Epithelial cell of esophagus (primary cell): ENCODE measurements around the gene TSPAN4.

Experiments used
- DNase-seq: peaks from one replicate; pipeline ENCODE4 v3.0.0; 2010; ENCODE audit warnings: low read depth
- H3K4me3 ChIP-seq: 2 replicates; pipeline ENCODE4 v1.5.1; 2011; ENCODE audit warnings: mild to moderate bottlenecking, low read length, control low read depth
- TF ChIP-seq, protein P1 (sequence below): IDR thresholded peaks from 2 replicates; pipeline ENCODE4 v1.5.1; 2011; ENCODE audit warnings: low read depth, mild to moderate bottlenecking, low read length, control low read depth, inconsistent platforms; ENCODE audit not compliant: insufficient read depth; ENCODE audit errors: missing control alignments

TSPAN4 gene

DNA sequence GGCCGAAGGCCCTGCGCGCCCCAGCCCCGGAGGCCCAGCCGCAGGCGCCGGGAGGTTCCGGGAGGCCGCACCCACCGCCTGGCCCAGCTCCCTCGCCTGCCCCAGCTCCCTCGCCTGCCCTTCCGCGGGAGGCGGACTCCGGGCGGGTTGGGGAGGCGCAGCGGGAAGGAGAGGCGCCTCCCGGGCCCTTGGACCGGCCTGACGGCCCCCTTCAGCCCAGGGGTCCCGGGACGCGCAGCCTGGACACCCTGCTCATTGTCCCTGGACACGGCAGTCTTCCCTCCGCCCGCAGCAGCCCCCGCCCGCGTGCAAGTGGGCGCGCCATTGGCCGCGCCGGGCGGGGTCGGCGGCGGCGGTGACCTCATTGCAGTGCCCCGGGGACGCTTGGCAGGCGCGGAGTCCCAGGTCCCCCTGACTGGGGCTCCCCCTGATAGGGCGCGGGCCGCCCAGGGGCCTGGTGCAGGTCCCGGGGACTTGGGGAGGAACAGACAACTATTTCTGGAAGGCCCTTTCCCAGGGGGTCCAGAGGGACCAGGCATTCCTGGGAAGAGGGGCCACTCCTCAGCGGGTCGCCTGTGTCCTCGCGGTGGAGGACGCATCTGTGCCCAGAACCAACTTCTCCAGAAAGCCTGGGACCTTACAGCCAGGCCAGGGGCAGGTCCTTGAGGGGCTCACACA lies 9.4 kb upstream of the TSPAN4 start:
- peak; percentile 61 for DNase-seq
- peak overlapping the region; percentile 74 for H3K4me3 ChIP-seq
- TF ChIP-seq, protein P1, sequence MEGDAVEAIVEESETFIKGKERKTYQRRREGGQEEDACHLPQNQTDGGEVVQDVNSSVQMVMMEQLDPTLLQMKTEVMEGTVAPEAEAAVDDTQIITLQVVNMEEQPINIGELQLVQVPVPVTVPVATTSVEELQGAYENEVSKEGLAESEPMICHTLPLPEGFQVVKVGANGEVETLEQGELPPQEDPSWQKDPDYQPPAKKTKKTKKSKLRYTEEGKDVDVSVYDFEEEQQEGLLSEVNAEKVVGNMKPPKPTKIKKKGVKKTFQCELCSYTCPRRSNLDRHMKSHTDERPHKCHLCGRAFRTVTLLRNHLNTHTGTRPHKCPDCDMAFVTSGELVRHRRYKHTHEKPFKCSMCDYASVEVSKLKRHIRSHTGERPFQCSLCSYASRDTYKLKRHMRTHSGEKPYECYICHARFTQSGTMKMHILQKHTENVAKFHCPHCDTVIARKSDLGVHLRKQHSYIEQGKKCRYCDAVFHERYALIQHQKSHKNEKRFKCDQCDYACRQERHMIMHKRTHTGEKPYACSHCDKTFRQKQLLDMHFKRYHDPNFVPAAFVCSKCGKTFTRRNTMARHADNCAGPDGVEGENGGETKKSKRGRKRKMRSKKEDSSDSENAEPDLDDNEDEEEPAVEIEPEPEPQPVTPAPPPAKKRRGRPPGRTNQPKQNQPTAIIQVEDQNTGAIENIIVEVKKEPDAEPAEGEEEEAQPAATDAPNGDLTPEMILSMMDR, result no peak

DNA sequence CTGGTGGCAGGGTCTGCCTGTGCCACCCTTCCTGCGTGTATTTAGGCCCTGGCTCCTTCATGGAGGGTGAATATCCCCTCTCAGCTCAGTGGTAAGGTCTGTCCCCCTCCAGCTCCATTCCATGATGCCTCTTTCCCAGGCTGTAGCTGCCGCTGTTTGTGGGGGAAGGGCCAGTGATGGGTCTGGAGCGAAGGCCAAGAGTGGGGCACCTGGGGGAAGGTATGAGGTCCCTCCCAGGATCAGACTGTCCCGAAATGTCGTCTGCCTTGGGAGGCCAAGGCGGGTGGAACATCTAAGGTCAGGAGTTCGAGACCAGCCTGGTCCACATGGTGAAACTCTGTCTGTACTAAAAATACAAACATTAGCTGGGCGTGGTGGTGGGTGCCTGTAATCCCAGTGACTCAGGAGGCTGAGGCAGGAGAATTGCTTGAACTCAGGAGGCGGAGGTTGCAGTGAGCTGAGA lies 8.8 kb upstream of the TSPAN4 start:
- H3K4me3 ChIP-seq, result peak overlapping the region; percentile 74
- DNase-seq, result peak; percentile 49
- TF ChIP-seq, protein P1, result no peak

DNA sequence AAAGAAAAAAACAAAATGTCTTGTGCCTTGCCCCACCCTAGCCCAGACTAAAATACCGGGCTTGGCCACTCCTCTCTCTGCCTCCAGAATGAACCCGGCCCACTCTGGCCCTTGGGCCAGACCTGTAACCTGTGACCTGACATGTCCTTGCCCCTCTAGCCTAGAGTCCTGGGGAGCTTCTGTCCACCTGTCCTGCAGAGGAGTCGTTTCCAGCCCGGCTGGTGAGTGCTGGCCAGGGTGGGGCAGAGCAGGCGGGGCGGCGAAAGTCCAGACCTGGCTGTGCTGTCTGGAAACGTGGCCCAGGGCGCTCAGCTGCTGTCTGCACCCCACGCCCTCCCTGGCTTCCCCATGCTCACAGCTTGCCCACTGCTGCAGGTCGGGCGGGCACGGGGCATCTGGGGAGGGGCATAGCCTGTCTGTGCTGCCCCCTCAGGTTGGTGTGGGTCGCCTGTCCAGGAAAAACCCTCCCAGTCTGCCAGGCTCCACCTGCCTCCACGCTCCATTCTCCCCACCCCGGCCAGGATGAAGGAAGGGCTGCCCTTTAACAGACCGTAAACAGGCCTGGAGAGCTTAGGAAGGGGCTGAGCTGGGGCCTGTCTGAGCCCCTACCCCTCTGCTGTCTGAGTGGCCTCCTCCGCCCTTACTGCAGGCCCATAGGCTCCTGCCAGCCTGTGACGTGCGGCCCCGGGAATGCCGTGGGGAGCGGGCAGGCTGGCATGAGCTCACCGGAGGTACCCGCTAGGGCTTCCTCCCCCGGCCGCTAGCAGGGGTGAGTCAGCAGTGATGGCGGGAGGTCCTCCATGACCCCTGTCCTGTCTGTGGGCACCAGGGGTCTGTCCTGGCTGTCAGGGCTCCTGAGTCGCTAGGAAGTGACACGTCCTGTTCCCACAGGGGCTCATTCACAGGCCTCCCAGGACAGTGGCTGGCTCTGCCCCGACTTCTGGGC lies 8.0 kb upstream of the TSPAN4 start:
- peak; percentile 96 for DNase-seq
- H3K4me3 ChIP-seq, result peak overlapping the region; percentile 74

DNA sequence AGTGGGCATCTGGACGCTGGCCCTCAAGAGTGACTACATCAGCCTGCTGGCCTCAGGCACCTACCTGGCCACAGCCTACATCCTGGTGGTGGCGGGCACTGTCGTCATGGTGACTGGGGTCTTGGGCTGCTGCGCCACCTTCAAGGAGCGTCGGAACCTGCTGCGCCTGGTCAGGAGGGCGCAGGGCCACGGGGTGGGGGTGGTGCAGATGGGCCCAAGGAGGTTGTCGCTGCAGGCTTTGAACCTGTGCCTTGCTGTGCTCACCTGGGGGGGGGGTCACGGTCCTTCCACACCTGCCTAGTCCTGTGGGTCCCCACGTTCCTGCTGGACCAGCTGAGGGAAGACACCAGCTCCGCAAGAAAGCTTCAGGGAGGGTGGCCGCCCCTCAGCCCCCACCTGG lies 6.4 kb upstream of the TSPAN4 start:
- DNase-seq, result no peak
- no peak overlapping the region for H3K4me3 ChIP-seq
- TF ChIP-seq, protein P1, result no peak

More for the DNA sequence above, 8.0 kb upstream of the TSPAN4 start:
- TF ChIP-seq, protein P1, result no peak

DNA sequence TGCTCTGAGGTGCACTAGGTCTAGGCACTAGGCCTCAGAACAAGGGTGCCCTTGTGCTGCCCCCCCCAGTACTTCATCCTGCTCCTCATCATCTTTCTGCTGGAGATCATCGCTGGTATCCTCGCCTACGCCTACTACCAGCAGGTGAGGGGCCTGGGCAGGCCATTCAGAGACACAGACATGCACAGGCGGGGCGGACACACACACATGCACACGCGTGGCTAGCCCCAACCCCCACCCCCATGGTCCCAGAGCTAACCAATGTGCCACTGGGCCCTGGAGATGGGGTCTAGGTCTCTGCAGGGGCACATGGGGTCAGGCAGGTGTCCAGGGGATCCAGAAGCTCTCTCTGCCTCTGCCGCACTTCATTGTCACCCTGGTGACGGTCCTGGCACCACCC lies 6.0 kb upstream of the TSPAN4 start:
- no peak for DNase-seq
- TF ChIP-seq, protein P1, result no peak
- H3K4me3 ChIP-seq, result no peak overlapping the region

DNA sequence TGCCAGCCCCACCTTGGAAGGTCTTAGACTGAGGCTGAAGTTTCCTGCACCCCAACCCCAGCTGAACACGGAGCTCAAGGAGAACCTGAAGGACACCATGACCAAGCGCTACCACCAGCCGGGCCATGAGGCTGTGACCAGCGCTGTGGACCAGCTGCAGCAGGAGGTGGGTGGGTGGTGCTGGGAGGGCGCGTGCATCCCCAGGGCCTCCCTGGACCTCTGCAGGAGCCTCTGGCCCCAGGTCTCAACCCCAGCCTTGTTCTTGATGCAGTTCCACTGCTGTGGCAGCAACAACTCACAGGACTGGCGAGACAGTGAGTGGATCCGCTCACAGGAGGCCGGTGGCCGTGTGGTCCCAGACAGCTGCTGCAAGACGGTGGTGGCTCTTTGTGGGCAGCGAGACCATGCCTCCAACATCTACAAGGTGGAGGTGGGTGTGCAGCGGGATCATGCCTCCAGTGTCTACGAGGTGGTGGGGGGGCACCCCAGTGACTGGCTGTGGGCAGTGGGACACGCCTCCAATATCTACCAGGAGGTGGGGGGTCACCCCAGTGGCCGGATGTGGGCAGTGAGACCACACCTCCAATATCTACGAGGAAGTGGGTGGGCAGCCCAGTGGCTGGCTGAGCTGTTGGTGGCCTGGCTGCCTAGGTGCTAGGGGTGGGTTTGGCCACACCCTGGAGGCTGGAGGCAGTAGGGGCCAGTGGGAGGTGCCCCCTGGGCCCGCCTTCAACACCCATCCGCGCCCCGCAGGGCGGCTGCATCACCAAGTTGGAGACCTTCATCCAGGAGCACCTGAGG lies 5.3 kb upstream of the TSPAN4 start:
- H3K4me3 ChIP-seq, result no peak overlapping the region
- DNase-seq, result no peak
- TF ChIP-seq, protein P1, result no peak
